ENCODE results near the gene FOXC2.

GRCh38 chr16:86610779-86611524 is 44.3 kb downstream of the FOXC2 start:
- TF ChIP-seq CTCF (IDR thresholded peaks at IDR 0.05) (no peak), POLR2A (IDR thresholded peaks at IDR 0.05) (no peak), EP300 (IDR thresholded peaks at IDR 0.05) (no peak)
